K562 treated with DMSO at 1 percent for 24 hours (cell line): ENCODE measurements around the gene FAM8A1. TPM values are rescaled to one million over a fixed set of nuclear protein-coding genes. Genes with fewer than 3 reads are reported as not detected.

ENCODE experiments used
- total RNA-seq: library from RNA; unstranded; fragments of 300-600 nt; gene quantifications from 2 replicates; pipeline ENCODE4 v1.2.3, GENCODE V29; 2022; ENCODE audit warnings: low read depth; ENCODE audit not compliant: insufficient read depth

The FAM8A1 gene
- total RNA-seq = 21.3 and 24.9 TPM in 2 replicates

DNA sequence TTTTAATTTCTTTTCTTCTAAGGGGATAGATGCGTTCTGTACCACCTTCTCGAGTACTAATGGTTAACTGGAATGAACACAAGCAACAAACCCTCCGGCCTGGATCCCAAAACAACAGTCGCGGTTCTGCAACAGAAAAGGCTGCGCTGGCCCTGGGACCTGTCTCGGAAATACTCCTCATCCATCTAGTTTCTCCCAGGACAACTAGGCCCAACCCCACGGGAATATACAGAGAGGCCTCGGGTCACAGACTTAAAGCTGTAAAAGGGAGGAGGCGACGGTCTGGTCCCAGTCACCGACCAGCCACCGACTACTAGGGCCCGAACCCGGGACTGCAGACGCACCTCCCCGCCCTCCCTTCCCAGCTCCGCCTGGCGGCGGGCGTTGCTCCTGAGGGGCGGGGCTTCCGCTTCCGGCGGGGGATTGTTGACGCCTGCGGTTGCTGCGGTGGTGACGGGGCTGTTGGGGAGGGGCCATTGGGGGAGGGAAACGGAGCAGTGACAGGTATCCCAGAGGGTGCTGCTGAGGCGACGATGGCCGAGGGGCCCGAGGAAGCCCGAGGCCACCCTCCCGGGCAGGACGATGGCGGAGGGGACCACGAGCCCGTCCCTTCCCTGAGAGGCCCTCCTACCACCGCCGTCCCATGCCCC, at the start of gene FAM8A1:
TSS of gene FAM8A1 (plus strand) at position 426 of the 650 bp plus-strand sequence. CDS start at position 534, 108 bp downstream.

Other genes starting within 250 kb of the FAM8A1 start
- 0.23 TPM in 1 of 2 replicates, not detected in the other for gene CAP2, start 206.7 kb upstream of the FAM8A1 start, total RNA-seq
- 34.9 and 38.5 TPM in 2 replicates for gene NUP153, start 106.6 kb downstream of the FAM8A1 start, total RNA-seq